Smooth muscle cell of the brain vasculature (primary cell): ENCODE data around the gene PTTG1IP.

Experiments
- DNase-seq: peaks from one replicate; pipeline ENCODE4 v3.0.0-alpha.2; 2012; ENCODE audit warnings: low read depth, low spot score

The PTTG1IP gene

DNA sequence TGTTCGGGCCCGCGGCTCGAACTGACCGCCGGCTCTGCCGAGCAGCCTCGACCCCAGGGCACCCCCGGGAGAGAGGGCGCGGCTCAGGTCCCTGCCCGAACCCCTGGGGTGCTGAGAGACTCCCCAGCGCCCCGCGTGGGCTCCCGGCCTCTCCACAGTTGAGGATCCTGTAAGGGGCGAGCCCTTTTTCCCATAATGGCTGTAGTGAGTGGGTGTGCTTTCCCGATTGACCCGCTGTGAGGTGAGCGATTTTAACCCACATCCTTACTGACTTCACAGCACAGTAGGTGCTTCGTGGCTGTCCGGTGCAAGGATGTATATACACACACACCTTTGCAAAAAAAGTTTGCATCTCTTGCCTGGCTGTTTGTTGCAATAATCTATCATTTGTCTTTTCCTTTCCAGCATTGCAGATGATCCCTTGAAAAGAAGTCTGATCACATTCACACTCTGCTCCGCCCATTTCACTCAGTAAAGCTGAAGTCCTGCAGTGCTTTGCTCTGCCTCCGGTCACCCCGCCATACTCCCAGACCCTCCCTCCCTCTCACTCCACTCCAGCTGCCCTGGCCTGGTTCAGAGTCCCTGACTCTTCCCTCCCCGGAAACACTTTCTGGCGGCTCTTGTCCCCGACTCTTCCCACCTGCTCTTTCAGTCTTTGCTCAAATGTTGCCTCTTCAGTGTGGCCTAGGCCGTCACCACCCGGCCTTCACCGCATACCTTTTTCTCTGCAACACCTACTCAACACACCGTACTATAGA, 70.9 kb downstream of the PTTG1IP start:
- DNase-seq, result no peak

- DNase-seq, result no peak
Measured at GRCh38 chr21:44801468-44802395, 71.8 kb downstream of the PTTG1IP start, which contains the start of gene UBE2G2. Gene UBE2G2 (minus strand): TSS chr21:44801820. CDS start chr21:44801748, 72 bp downstream.

GRCh38 chr21:44800971-44801467, 72.5 kb downstream of the PTTG1IP start:
- DNase-seq, result no peak

- DNase-seq, result no peak
Measured at GRCh38 chr21:44800103-44800502, 73.4 kb downstream of the PTTG1IP start.

DNA sequence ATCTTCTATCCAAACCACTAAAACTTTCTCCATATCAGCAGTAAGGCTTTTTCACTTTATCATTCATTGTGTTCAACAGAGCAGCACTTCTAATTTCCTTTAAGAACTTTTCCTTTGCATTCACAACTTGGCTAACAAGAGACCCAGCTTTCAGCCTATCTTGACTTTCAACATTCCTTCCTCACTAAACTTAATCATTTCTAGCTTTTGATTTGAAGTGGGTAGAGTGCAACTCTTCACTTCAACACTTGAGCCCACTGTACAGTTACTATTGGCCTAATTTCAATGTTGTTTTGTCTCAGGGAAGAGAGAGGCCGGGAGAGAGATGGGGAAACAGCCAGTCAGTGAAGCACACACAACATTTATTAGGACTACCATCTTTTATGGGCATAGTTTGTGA, 73.8 kb downstream of the PTTG1IP start:
- DNase-seq, result no peak
